Measurements from ENCODE around the gene NPLOC4.
"Not testable (repeated sequence)": the region's sequence is repeated elsewhere in the genome, so short reads cannot be mapped to it uniquely, and the experiment has no call there.

The NPLOC4 gene

GRCh38 chr17:81630274-81630673, 6.6 kb downstream of the NPLOC4 start:
- no peak for DNase-seq

- DNase-seq, result no peak
Observed at GRCh38 chr17:81621494-81622130, 15.3 kb downstream of the NPLOC4 start.

GRCh38 chr17:81618307-81618706, 18.6 kb downstream of the NPLOC4 start:
- not testable (repeated sequence) for DNase-seq

GRCh38 chr17:81616877-81617276, 20.0 kb downstream of the NPLOC4 start:
- no peak for DNase-seq

GRCh38 chr17:81615401-81615930, 21.4 kb downstream of the NPLOC4 start:
- no peak for DNase-seq

- DNase-seq, result no peak
Observed at GRCh38 chr17:81612172-81612970, 24.5 kb downstream of the NPLOC4 start.

GRCh38 chr17:81609541-81610311, 27.2 kb downstream of the NPLOC4 start:
- no peak for DNase-seq

- DNase-seq, result no peak
Observed at GRCh38 chr17:81608605-81609004, 28.3 kb downstream of the NPLOC4 start.

- DNase-seq, result no peak
Observed at GRCh38 chr17:81608082-81608481, 28.8 kb downstream of the NPLOC4 start.

- no peak for DNase-seq
Observed at GRCh38 chr17:81607431-81607830, 29.5 kb downstream of the NPLOC4 start.

- no peak for DNase-seq
Observed at GRCh38 chr17:81603846-81604610, 32.9 kb downstream of the NPLOC4 start.

GRCh38 chr17:81601525-81602120, 35.3 kb downstream of the NPLOC4 start:
- DNase-seq, result peak; percentile 47

- no peak for DNase-seq
Observed at GRCh38 chr17:81599719-81600486, 37.0 kb downstream of the NPLOC4 start.

- no peak for DNase-seq
Observed at GRCh38 chr17:81593105-81593871, 43.6 kb downstream of the NPLOC4 start.

- no peak for DNase-seq
Observed at GRCh38 chr17:81591971-81592370, 44.9 kb downstream of the NPLOC4 start.

- DNase-seq, result no peak
Observed at GRCh38 chr17:81590121-81590520, 46.8 kb downstream of the NPLOC4 start.

GRCh38 chr17:81589612-81590011, 47.3 kb downstream of the NPLOC4 start:
- no peak for DNase-seq

GRCh38 chr17:81586096-81586495, 50.8 kb downstream of the NPLOC4 start:
- no peak for DNase-seq

- DNase-seq, result not testable (repeated sequence)
Observed at GRCh38 chr17:81584771-81585170, 52.1 kb downstream of the NPLOC4 start.

GRCh38 chr17:81583589-81584342, 53.1 kb downstream of the NPLOC4 start:
- DNase-seq, result no peak

All from stimulated activated CD4-positive, alpha-beta T cell treated with anti-CD3 and anti-CD28 coated beads, Interleukin-4, amount 100 ng/mL, for 24 hours (primary cell).